Trophoblast cell (in vitro differentiated cells and primary cell): Measurements from ENCODE around the gene RXFP4.

Experiments used
- DNase-seq, 2 donors: peaks; one replicate each; pipeline ENCODE4 v3.0.0-alpha.2; 2016
- H2AFZ ChIP-seq: 2 replicates; pipeline ENCODE4 v1.6.1; 2013; ENCODE audit warnings: low read length, moderate library complexity, mild to moderate bottlenecking; ENCODE audit not compliant: insufficient read depth, poor library complexity
- H2AK5ac ChIP-seq: 2 replicates; pipeline ENCODE4 v1.6.1; 2013; ENCODE audit warnings: mild to moderate bottlenecking, low read length
- H2BK120ac ChIP-seq: 2 replicates; pipeline ENCODE4 v1.6.1; 2013; ENCODE audit warnings: low read length, mild to moderate bottlenecking, moderate library complexity; ENCODE audit not compliant: insufficient read depth, poor library complexity
- H2BK12ac ChIP-seq: 2 replicates; pipeline ENCODE4 v1.6.1; 2013; ENCODE audit warnings: mild to moderate bottlenecking, low read length, moderate library complexity
- H2BK5ac ChIP-seq: 2 replicates; pipeline ENCODE4 v1.6.1; 2013; ENCODE audit warnings: low read length, low read depth, moderate library complexity, mild to moderate bottlenecking; ENCODE audit not compliant: poor library complexity
- H3K14ac ChIP-seq: 2 replicates; pipeline ENCODE4 v1.6.1; 2013; ENCODE audit warnings: mild to moderate bottlenecking, low read length
- H3K18ac ChIP-seq: 2 replicates; pipeline ENCODE4 v1.6.1; 2013; ENCODE audit warnings: mild to moderate bottlenecking, low read length
- H3K23ac ChIP-seq: 2 replicates; pipeline ENCODE4 v1.6.1; 2013; ENCODE audit warnings: low read length
- H3K27ac ChIP-seq: 2 replicates; pipeline ENCODE4 v1.5.1; 2013; ENCODE audit warnings: low read depth, mild to moderate bottlenecking, inconsistent platforms, low read length, moderate library complexity
- H3K27me3 ChIP-seq: 2 replicates; pipeline ENCODE4 v1.6.1; 2013; ENCODE audit warnings: inconsistent platforms, mild to moderate bottlenecking, low read length, moderate library complexity; ENCODE audit not compliant: insufficient read depth
- H3K36me3 ChIP-seq, 2 experiments: 1 replicate in 1 of 2; 2 replicates in 1 of 2; pipeline ENCODE4 v1.6.1; 2013; ENCODE audit warnings: low read length in 2 of 2, mild to moderate bottlenecking in 2 of 2, moderate library complexity in 1 of 2; ENCODE audit not compliant: insufficient read depth in 2 of 2, control insufficient read depth in 1 of 2
- H3K4ac ChIP-seq: 2 replicates; pipeline ENCODE4 v1.6.1; 2013; ENCODE audit warnings: low read depth, mild to moderate bottlenecking, low read length, moderate library complexity
- H3K4me1 ChIP-seq, 2 experiments: 1 replicate in 1 of 2; 2 replicates in 1 of 2; pipeline ENCODE4 v1.6.1; 2013; ENCODE audit warnings: low read length in 2 of 2, mild to moderate bottlenecking in 2 of 2, moderate library complexity in 1 of 2; ENCODE audit not compliant: insufficient read depth in 2 of 2, control insufficient read depth in 1 of 2
- H3K4me2 ChIP-seq: 2 replicates; pipeline ENCODE4 v1.6.1; 2013; ENCODE audit warnings: inconsistent platforms, mild to moderate bottlenecking, low read length, moderate library complexity
- H3K4me3 ChIP-seq: 2 replicates; pipeline ENCODE4 v1.5.1; 2013; ENCODE audit warnings: mild to moderate bottlenecking, low read depth, low read length, inconsistent platforms
- H3K79me1 ChIP-seq: one replicate; pipeline ENCODE4 v1.6.1; 2013; ENCODE audit warnings: low read length
- H3K79me2 ChIP-seq: 2 replicates; pipeline ENCODE4 v1.6.1; 2013; ENCODE audit warnings: low read length, mild to moderate bottlenecking; ENCODE audit not compliant: control insufficient read depth, insufficient read depth, poor library complexity
- H3K9ac ChIP-seq: 2 replicates; pipeline ENCODE4 v1.6.1; 2013; ENCODE audit warnings: mild to moderate bottlenecking, low read length
- H3K9me3 ChIP-seq: 2 replicates; pipeline ENCODE4 v1.6.1; 2013; ENCODE audit warnings: low read depth, mild to moderate bottlenecking, control low read depth, inconsistent platforms, low read length; ENCODE audit not compliant: insufficient read depth
- H4K12ac ChIP-seq: 2 replicates; pipeline ENCODE4 v1.6.1; 2013; ENCODE audit warnings: low read depth, mild to moderate bottlenecking, low read length, moderate library complexity
- H4K8ac ChIP-seq: 2 replicates; pipeline ENCODE4 v1.6.1; 2013; ENCODE audit warnings: low read depth, mild to moderate bottlenecking, low read length, moderate library complexity
- H4K91ac ChIP-seq: one replicate; pipeline ENCODE4 v1.6.1; 2013; ENCODE audit warnings: low read depth, mild to moderate bottlenecking, low read length, moderate library complexity
- WGBS: extraction: QIAGEN DNeasy Blood & Tissue Kit; methylation state at CpG from one replicate; pipeline ENCODE4 v1.1.7; 2013; ENCODE audit warnings: missing lambda C conversion rate; ENCODE audit not compliant: insufficient read length, insufficient coverage; ENCODE audit errors: extremely low coverage; 5-methylcytosine and 5-hydroxymethylcytosine counted together

The RXFP4 gene

GRCh38 chr1:155900161-155900560 is 41.3 kb upstream of the RXFP4 start:
- peaks cover 38 to 51% of the 10 kb centered on the region in 2 experiments for H3K36me3 ChIP-seq
- no peak overlapping the region for H3K4me3 ChIP-seq
- no peaks in the 10 kb centered on the region for H3K9me3 ChIP-seq
- H3K79me1 ChIP-seq, result no peaks in the 10 kb centered on the region
- no peaks in the 10 kb centered on the region for H3K79me2 ChIP-seq
- H2BK5ac ChIP-seq, result no peak overlapping the region
- H2BK12ac ChIP-seq, result no peak overlapping the region
- H3K4ac ChIP-seq, result no peak overlapping the region
- H2BK120ac ChIP-seq, result no peak overlapping the region
- H4K8ac ChIP-seq, result no peak overlapping the region
- no peak overlapping the region for H3K18ac ChIP-seq
- no peak overlapping the region for H4K91ac ChIP-seq
- no peaks in the 10 kb centered on the region for H3K27me3 ChIP-seq
- no peak overlapping the region for H3K27ac ChIP-seq
- no CpG with 5 or more reads among the region's 4 CpGs for whole genome bisulfite sequencing
- H3K4me2 ChIP-seq, result no peak overlapping the region
- no peaks in the 10 kb centered on the region for H3K4me1 ChIP-seq
- H2AK5ac ChIP-seq, result no peak overlapping the region
- no peak overlapping the region for H4K12ac ChIP-seq
- H3K23ac ChIP-seq, result no peak overlapping the region
- H2AFZ ChIP-seq, result no peak overlapping the region
- DNase-seq, result no peak
- H3K9ac ChIP-seq, result no peak overlapping the region
- H3K14ac ChIP-seq, result no peak overlapping the region

GRCh38 chr1:155904261-155904660 is 37.2 kb upstream of the RXFP4 start:
- H4K8ac ChIP-seq, result no peak overlapping the region
- no peak overlapping the region for H4K12ac ChIP-seq
- H3K27me3 ChIP-seq, result no peaks in the 10 kb centered on the region
- H3K79me1 ChIP-seq, result no peaks in the 10 kb centered on the region
- no peak overlapping the region for H2BK5ac ChIP-seq
- H3K4ac ChIP-seq, result no peak overlapping the region
- no peak overlapping the region for H3K18ac ChIP-seq
- no peak overlapping the region for H4K91ac ChIP-seq
- H3K79me2 ChIP-seq, result no peaks in the 10 kb centered on the region
- H3K9me3 ChIP-seq, result no peaks in the 10 kb centered on the region
- H3K23ac ChIP-seq, result no peak overlapping the region
- H2AK5ac ChIP-seq, result no peak overlapping the region
- H2AFZ ChIP-seq, result no peak overlapping the region
- no CpG with 5 or more reads among the region's 12 CpGs for WGBS
- no peak overlapping the region for H3K27ac ChIP-seq
- H3K9ac ChIP-seq, result no peak overlapping the region
- H2BK12ac ChIP-seq, result no peak overlapping the region
- no peak overlapping the region for H3K4me3 ChIP-seq
- no peak overlapping the region for H3K4me2 ChIP-seq
- peaks cover 56 to 66% of the 10 kb centered on the region in 2 experiments for H3K36me3 ChIP-seq
- no peaks in the 10 kb centered on the region for H3K4me1 ChIP-seq
- H3K14ac ChIP-seq, result no peak overlapping the region
- H2BK120ac ChIP-seq, result no peak overlapping the region
- DNase-seq, result peak; percentile 78 to 90

- H4K12ac ChIP-seq, result no peak overlapping the region
- no peak overlapping the region for H2BK5ac ChIP-seq
- no peak overlapping the region for H3K18ac ChIP-seq
- H4K91ac ChIP-seq, result no peak overlapping the region
- H2BK12ac ChIP-seq, result no peak overlapping the region
- no peak overlapping the region for H3K4me3 ChIP-seq
- H3K79me1 ChIP-seq, result peaks cover 6% of the 10 kb centered on the region
- H3K4ac ChIP-seq, result no peak overlapping the region
- H3K27me3 ChIP-seq, result no peaks in the 10 kb centered on the region
- H3K23ac ChIP-seq, result no peak overlapping the region
- H3K27ac ChIP-seq, result no peak overlapping the region
- no peak overlapping the region for H4K8ac ChIP-seq
- no peak overlapping the region for H2AK5ac ChIP-seq
- H3K14ac ChIP-seq, result no peak overlapping the region
- peak; percentile 82 to 90 for DNase-seq
- H3K4me2 ChIP-seq, result peak overlapping the region; percentile 11
- H3K36me3 ChIP-seq, result peaks cover 35 to 41% of the 10 kb centered on the region in 2 experiments
- peaks cover 3% of the 10 kb centered on the region for H3K79me2 ChIP-seq
- WGBS, result no CpG with 5 or more reads among the region's 4 CpGs
- no peak overlapping the region for H2AFZ ChIP-seq
- H2BK120ac ChIP-seq, result no peak overlapping the region
- peaks cover 0 to 2% of the 10 kb centered on the region in 2 experiments for H3K4me1 ChIP-seq
- H3K9me3 ChIP-seq, result no peaks in the 10 kb centered on the region
- no peak overlapping the region for H3K9ac ChIP-seq
Observed at GRCh38 chr1:155909894-155910293, 31.5 kb upstream of the RXFP4 start.

- Histone ChIP-seq H2AFZ (peak overlapping the region; percentile 37), H4K91ac (peak overlapping the region; percentile 9), H2BK12ac (no peak overlapping the region), H3K9me3 (no peaks in the 10 kb centered on the region), H3K18ac (peak overlapping the region; percentile 18), H2BK120ac (peak overlapping the region; percentile 23), H3K23ac (no peak overlapping the region), H2AK5ac (no peak overlapping the region), H3K27ac (peak overlapping the region; percentile 57), H3K9ac (peak overlapping the region; percentile 71), H2BK5ac (no peak overlapping the region), H3K36me3 (peaks cover 38 to 44% of the 10 kb centered on the region in 2 experiments), H3K4me1 (peaks cover 0 to 2% of the 10 kb centered on the region in 2 experiments), H3K4me2 (peak overlapping the region; percentile 87), H3K4me3 (peak overlapping the region; percentile 82), H3K14ac (peak overlapping the region; percentile 23), H3K79me1 (peaks cover 6% of the 10 kb centered on the region), H3K27me3 (no peaks in the 10 kb centered on the region), H4K12ac (peak overlapping the region; percentile 76), H3K79me2 (peaks cover 3% of the 10 kb centered on the region), H4K8ac (peak overlapping the region; percentile 44), H3K4ac (no peak overlapping the region)
- no CpG with 5 or more reads among the region's 11 CpGs for WGBS
- peak; percentile 6 to 33 for DNase-seq
Observed at GRCh38 chr1:155910621-155911121, 30.8 kb upstream of the RXFP4 start.
